ENCODE results near the gene ATXN7L2. TPM values are rescaled to one million over a fixed set of nuclear protein-coding genes. Genes with fewer than 3 reads are reported as not detected.

Gene ATXN7L2
- total RNA-seq, 1 experiment from 2014 or later = 3.5 TPM

DNA sequence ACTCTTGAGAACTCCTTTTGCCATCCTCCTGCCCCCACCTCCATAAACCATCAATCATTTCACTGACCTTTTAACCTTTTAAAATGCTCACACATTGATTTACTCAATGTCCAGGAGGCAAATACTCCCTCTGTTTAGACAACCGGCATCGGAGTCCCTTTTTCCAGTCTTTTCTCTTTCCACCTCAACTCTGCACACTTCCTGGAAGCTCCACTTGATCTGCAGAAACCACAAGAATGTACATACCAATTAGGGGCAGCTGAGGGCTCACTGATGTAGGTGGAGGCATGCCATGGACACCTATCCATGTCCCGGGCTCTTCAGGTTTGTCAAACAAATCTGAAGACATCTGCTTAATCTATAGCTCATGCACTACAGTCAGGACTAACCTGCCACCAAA lies 31.1 kb downstream of the ATXN7L2 start:
- DNase-seq = no peak
- peaks cover 9% of the 10 kb centered on the region for H3K4me1 ChIP-seq (ENCODE audit: low read length)
- H3K4me2 ChIP-seq (ENCODE audit: low read depth, low read length, poor library complexity, severe bottlenecking) = no peak overlapping the region
- H3K4me3 ChIP-seq (ENCODE audit: low read length) = no peak overlapping the region
- no peak overlapping the region for H3K9ac ChIP-seq (ENCODE audit: low read length)
- no peaks in the 10 kb centered on the region for H3K36me3 ChIP-seq (ENCODE audit: insufficient read depth, low read length)
- no peaks in the 10 kb centered on the region for H3K9me3 ChIP-seq (ENCODE audit: low read length)
- no peaks in the 10 kb centered on the region for H3K27me3 ChIP-seq (ENCODE audit: low read length)
- H2AFZ ChIP-seq (ENCODE audit: low read length) = no peak overlapping the region
- no peak overlapping the region for H3K27ac ChIP-seq (ENCODE audit: low read length)
- no peaks in the 10 kb centered on the region for H4K20me1 ChIP-seq (ENCODE audit: insufficient read depth, low read depth, low read length)
- H3K79me2 ChIP-seq (ENCODE audit: low read length) = no peaks in the 10 kb centered on the region
- no peaks in the 10 kb centered on the region for H3K9me2 ChIP-seq (replicated peaks; ENCODE audit: insufficient read depth, low read length)

- DNase-seq = no peak
- Histone ChIP-seq H3K9ac (ENCODE audit: low read length) (no peak overlapping the region), H3K4me1 (ENCODE audit: low read length) (peaks cover 5% of the 10 kb centered on the region), H3K9me2 (replicated peaks; ENCODE audit: insufficient read depth, low read length) (no peaks in the 10 kb centered on the region), H2AFZ (ENCODE audit: low read length) (no peak overlapping the region), H3K27me3 (ENCODE audit: low read length) (no peaks in the 10 kb centered on the region), H3K9me3 (ENCODE audit: low read length) (no peaks in the 10 kb centered on the region), H3K27ac (ENCODE audit: low read length) (no peak overlapping the region), H3K4me2 (ENCODE audit: low read depth, low read length, poor library complexity, severe bottlenecking) (no peak overlapping the region), H3K36me3 (ENCODE audit: insufficient read depth, low read length) (no peaks in the 10 kb centered on the region), H4K20me1 (ENCODE audit: insufficient read depth, low read depth, low read length) (no peaks in the 10 kb centered on the region), H3K4me3 (ENCODE audit: low read length) (no peak overlapping the region), H3K79me2 (ENCODE audit: low read length) (no peaks in the 10 kb centered on the region)
Measured at GRCh38 chr1:109516872-109517271, 33.2 kb downstream of the ATXN7L2 start.

- H4K20me1 ChIP-seq (ENCODE audit: insufficient read depth, low read depth, low read length) = no peaks in the 10 kb centered on the region
- H3K9me2 ChIP-seq (replicated peaks; ENCODE audit: insufficient read depth, low read length) = no peaks in the 10 kb centered on the region
- no peaks in the 10 kb centered on the region for H3K27me3 ChIP-seq (ENCODE audit: low read length)
- DNase-seq = no peak
- no peaks in the 10 kb centered on the region for H3K9me3 ChIP-seq (ENCODE audit: low read length)
- H3K4me2 ChIP-seq (ENCODE audit: low read depth, low read length, poor library complexity, severe bottlenecking) = no peak overlapping the region
- H3K4me3 ChIP-seq (ENCODE audit: low read length) = no peak overlapping the region
- no peaks in the 10 kb centered on the region for H3K36me3 ChIP-seq (ENCODE audit: insufficient read depth, low read length)
- H3K4me1 ChIP-seq (ENCODE audit: low read length) = peaks cover 5% of the 10 kb centered on the region
- H3K9ac ChIP-seq (ENCODE audit: low read length) = no peak overlapping the region
- H3K27ac ChIP-seq (ENCODE audit: low read length) = no peak overlapping the region
- H3K79me2 ChIP-seq (ENCODE audit: low read length) = no peaks in the 10 kb centered on the region
- no peak overlapping the region for H2AFZ ChIP-seq (ENCODE audit: low read length)
Measured at GRCh38 chr1:109517337-109517736, 33.6 kb downstream of the ATXN7L2 start.

DNA sequence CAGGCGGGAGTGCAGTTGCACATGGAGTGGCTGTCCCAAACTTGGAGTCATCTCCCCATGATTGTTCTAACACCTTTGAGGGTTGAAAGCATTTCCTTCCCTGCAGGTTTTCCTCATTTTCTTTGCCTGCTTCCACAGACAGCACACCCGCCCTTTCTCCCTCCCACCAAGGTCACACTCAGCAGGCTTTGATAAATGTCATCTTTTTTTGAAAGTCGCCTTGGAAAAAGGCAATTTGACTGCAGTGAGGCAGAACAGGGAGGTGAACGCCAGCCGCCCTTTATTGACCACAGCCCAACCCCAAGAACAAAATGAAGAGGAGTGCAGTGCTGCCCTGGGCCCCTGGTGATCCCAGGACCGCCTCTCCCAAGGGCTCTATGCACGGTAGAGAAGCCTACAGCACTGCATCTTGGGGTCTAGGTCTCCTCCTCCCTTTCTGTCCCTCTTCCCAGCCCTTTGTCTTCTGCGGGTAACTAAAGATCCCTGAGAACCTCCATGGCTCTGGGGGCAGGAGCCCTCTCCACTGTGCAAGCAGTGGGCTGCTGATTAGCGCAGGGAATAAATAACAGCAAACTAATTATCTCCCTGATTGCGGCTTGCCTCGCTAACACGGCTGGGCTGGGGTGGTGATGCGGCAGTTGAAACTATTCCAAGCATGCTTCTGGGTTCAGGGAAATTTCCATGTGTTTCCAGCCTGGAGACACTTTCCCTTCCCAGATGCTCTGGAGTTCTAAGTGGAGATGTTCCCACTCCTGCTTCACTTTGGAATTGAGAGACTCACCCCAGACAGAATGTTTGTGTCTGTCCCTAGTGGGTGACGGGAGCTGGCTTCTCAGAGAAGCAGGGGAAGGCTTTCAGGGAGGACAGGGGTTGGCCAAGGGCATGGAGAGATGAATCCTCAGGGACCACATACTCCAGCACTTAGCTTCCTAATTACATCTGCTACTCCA lies 37.6 kb downstream of the ATXN7L2 start:
- Histone ChIP-seq H3K9me3 (ENCODE audit: low read length) (no peaks in the 10 kb centered on the region), H4K20me1 (ENCODE audit: insufficient read depth, low read depth, low read length) (no peaks in the 10 kb centered on the region), H3K27me3 (ENCODE audit: low read length) (no peaks in the 10 kb centered on the region), H3K27ac (ENCODE audit: low read length) (no peak overlapping the region), H3K36me3 (ENCODE audit: insufficient read depth, low read length) (no peaks in the 10 kb centered on the region), H3K9me2 (replicated peaks; ENCODE audit: insufficient read depth, low read length) (no peaks in the 10 kb centered on the region), H3K4me2 (ENCODE audit: low read depth, low read length, poor library complexity, severe bottlenecking) (no peak overlapping the region), H3K9ac (ENCODE audit: low read length) (no peak overlapping the region), H3K79me2 (ENCODE audit: low read length) (no peaks in the 10 kb centered on the region), H2AFZ (ENCODE audit: low read length) (no peak overlapping the region), H3K4me3 (ENCODE audit: low read length) (no peak overlapping the region), H3K4me1 (ENCODE audit: low read length) (peaks cover 5% of the 10 kb centered on the region)
- DNase-seq = no peak

GRCh38 chr1:109522026-109522425 lies 38.3 kb downstream of the ATXN7L2 start:
- no peak overlapping the region for H3K27ac ChIP-seq (ENCODE audit: low read length)
- H3K4me2 ChIP-seq (ENCODE audit: low read depth, low read length, poor library complexity, severe bottlenecking) = no peak overlapping the region
- H3K36me3 ChIP-seq (ENCODE audit: insufficient read depth, low read length) = no peaks in the 10 kb centered on the region
- H4K20me1 ChIP-seq (ENCODE audit: insufficient read depth, low read depth, low read length) = no peaks in the 10 kb centered on the region
- no peaks in the 10 kb centered on the region for H3K9me3 ChIP-seq (ENCODE audit: low read length)
- H2AFZ ChIP-seq (ENCODE audit: low read length) = no peak overlapping the region
- H3K79me2 ChIP-seq (ENCODE audit: low read length) = no peaks in the 10 kb centered on the region
- H3K4me3 ChIP-seq (ENCODE audit: low read length) = no peak overlapping the region
- no peak for DNase-seq
- H3K9me2 ChIP-seq (replicated peaks; ENCODE audit: insufficient read depth, low read length) = no peaks in the 10 kb centered on the region
- H3K27me3 ChIP-seq (ENCODE audit: low read length) = no peaks in the 10 kb centered on the region
- no peak overlapping the region for H3K9ac ChIP-seq (ENCODE audit: low read length)
- peaks cover 3% of the 10 kb centered on the region for H3K4me1 ChIP-seq (ENCODE audit: low read length)

DNA sequence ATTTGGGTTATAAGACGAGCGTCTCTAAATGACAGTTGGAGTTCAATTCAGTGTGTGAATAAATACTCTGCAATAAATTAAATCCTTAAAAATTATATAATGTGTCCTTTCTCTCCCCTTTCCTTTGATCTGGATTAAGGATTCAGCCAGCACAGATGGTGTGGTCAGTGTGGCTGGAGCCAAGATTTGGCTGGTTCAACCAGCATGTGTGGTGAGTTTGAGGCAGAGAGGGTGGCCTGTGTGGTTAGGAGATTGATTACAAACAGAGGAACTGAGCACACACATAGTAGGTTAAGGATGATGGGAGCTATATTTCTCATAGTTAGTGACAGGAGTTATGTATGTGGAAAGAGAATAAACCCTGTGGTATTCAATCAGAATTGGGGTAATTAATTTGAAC lies 40.0 kb downstream of the ATXN7L2 start:
- no peak for DNase-seq
- no peaks in the 10 kb centered on the region for H3K9me3 ChIP-seq (ENCODE audit: low read length)
- no peaks in the 10 kb centered on the region for H4K20me1 ChIP-seq (ENCODE audit: insufficient read depth, low read depth, low read length)

GRCh38 chr1:109527098-109527811 lies 43.5 kb downstream of the ATXN7L2 start:
- no peak overlapping the region for H3K9ac ChIP-seq (ENCODE audit: low read length)
- H3K9me2 ChIP-seq (replicated peaks; ENCODE audit: insufficient read depth, low read length) = no peaks in the 10 kb centered on the region
- H2AFZ ChIP-seq (ENCODE audit: low read length) = no peak overlapping the region
- peaks cover 24% of the 10 kb centered on the region for H3K4me1 ChIP-seq (ENCODE audit: low read length)
- DNase-seq = no peak
- no peaks in the 10 kb centered on the region for H3K79me2 ChIP-seq (ENCODE audit: low read length)
- H3K4me2 ChIP-seq (ENCODE audit: low read depth, low read length, poor library complexity, severe bottlenecking) = no peak overlapping the region
- no peaks in the 10 kb centered on the region for H4K20me1 ChIP-seq (ENCODE audit: insufficient read depth, low read depth, low read length)
- H3K27ac ChIP-seq (ENCODE audit: low read length) = no peak overlapping the region
- no peaks in the 10 kb centered on the region for H3K27me3 ChIP-seq (ENCODE audit: low read length)
- no peaks in the 10 kb centered on the region for H3K36me3 ChIP-seq (ENCODE audit: insufficient read depth, low read length)
- H3K9me3 ChIP-seq (ENCODE audit: low read length) = no peaks in the 10 kb centered on the region
- H3K4me3 ChIP-seq (ENCODE audit: low read length) = no peak overlapping the region

More for the DNA sequence above, 40.0 kb downstream of the ATXN7L2 start:
- Histone ChIP-seq H2AFZ (ENCODE audit: low read length) (no peak overlapping the region), H3K4me3 (ENCODE audit: low read length) (no peak overlapping the region), H3K9me2 (replicated peaks; ENCODE audit: insufficient read depth, low read length) (no peaks in the 10 kb centered on the region), H3K36me3 (ENCODE audit: insufficient read depth, low read length) (no peaks in the 10 kb centered on the region), H3K27ac (ENCODE audit: low read length) (no peak overlapping the region), H3K4me2 (ENCODE audit: low read depth, low read length, poor library complexity, severe bottlenecking) (no peak overlapping the region), H3K9ac (ENCODE audit: low read length) (no peak overlapping the region), H3K79me2 (ENCODE audit: low read length) (no peaks in the 10 kb centered on the region), H3K4me1 (ENCODE audit: low read length) (no peaks in the 10 kb centered on the region), H3K27me3 (ENCODE audit: low read length) (no peaks in the 10 kb centered on the region)
